Neutrophil (primary cell): ENCODE measurements around the gene PLXNA1.

ENCODE experiments used
- H3K27ac ChIP-seq: fragments of 200-600 bp; sonication (generic); 2 replicates; pipeline ENCODE4 v1.5.1; 2016; ENCODE audit warnings: mild to moderate bottlenecking, moderate library complexity
- H3K27me3 ChIP-seq: fragments of 200-600 bp; sonication (generic); 2 replicates; pipeline ENCODE4 v1.6.0; 2016; ENCODE audit warnings: mild to moderate bottlenecking
- H3K36me3 ChIP-seq: fragments of 200-600 bp; sonication (generic); 2 replicates; pipeline ENCODE4 v1.5.1; 2017
- H3K4me1 ChIP-seq, 2 experiments: fragments of 200-600 bp in 1 of 2; sonication (generic) in 1 of 2; 1 replicate in 1 of 2; 2 replicates in 1 of 2; pipeline versions ENCODE4 v1.5.1 to v1.6.1; 2013 to 2016; ENCODE audit warnings: low read depth in 1 of 2, low read length in 1 of 2, mild to moderate bottlenecking in 1 of 2, moderate library complexity in 1 of 2; ENCODE audit not compliant: control insufficient read depth in 1 of 2, insufficient read depth in 1 of 2
- H3K4me3 ChIP-seq, 2 experiments: fragments of 200-600 bp in 1 of 2; sonication (generic) in 1 of 2; 1 replicate in 1 of 2; 2 replicates in 1 of 2; pipeline ENCODE4 v1.5.1; 2013 to 2016; ENCODE audit warnings: low read depth in 1 of 2, low read length in 1 of 2, mild to moderate bottlenecking in 1 of 2, moderate library complexity in 1 of 2
- H3K9me3 ChIP-seq: fragments of 200-600 bp; sonication (generic); 2 replicates; pipeline ENCODE4 v1.5.1; 2016
- CTCF ChIP-seq: fragments of 200-600 bp; sonication (generic); IDR thresholded peaks from 2 replicates; pipeline ENCODE4 v1.5.1; 2016; ENCODE audit warnings: antibody characterized with exemption

The PLXNA1 gene

GRCh38 chr3:127027811-127028548, 45.1 kb downstream of the PLXNA1 start:
- Histone ChIP-seq H3K27ac (no peak overlapping the region), H3K4me3 (no peak overlapping the region), H3K36me3 (no peaks in the 10 kb centered on the region), H3K27me3 (no peaks in the 10 kb centered on the region), H3K4me1 (no peaks in the 10 kb centered on the region), H3K9me3 (no peaks in the 10 kb centered on the region)
- no peak for TF ChIP-seq CTCF

GRCh38 chr3:127028781-127029657, 46.1 kb downstream of the PLXNA1 start:
- no peaks in the 10 kb centered on the region for H3K36me3 ChIP-seq
- TF ChIP-seq CTCF: no peak

GRCh38 chr3:127029658-127030507, 47.0 kb downstream of the PLXNA1 start:
- Histone ChIP-seq H3K27me3 (no peaks in the 10 kb centered on the region), H3K4me1 (no peaks in the 10 kb centered on the region), H3K4me3 (no peak overlapping the region), H3K9me3 (no peaks in the 10 kb centered on the region), H3K27ac (no peak overlapping the region), H3K36me3 (no peaks in the 10 kb centered on the region)
- no peak for TF ChIP-seq CTCF

More at GRCh38 chr3:127028781-127029657, 46.1 kb downstream of the PLXNA1 start:
- no peaks in the 10 kb centered on the region for H3K4me1 ChIP-seq
- H3K4me3 ChIP-seq: no peak overlapping the region
- H3K27me3 ChIP-seq: no peaks in the 10 kb centered on the region
- H3K27ac ChIP-seq: no peak overlapping the region
- no peaks in the 10 kb centered on the region for H3K9me3 ChIP-seq

GRCh38 chr3:127030508-127031412, 47.8 kb downstream of the PLXNA1 start:
- Histone ChIP-seq H3K27ac (no peak overlapping the region), H3K27me3 (no peaks in the 10 kb centered on the region), H3K4me3 (no peak overlapping the region), H3K9me3 (no peaks in the 10 kb centered on the region), H3K36me3 (no peaks in the 10 kb centered on the region), H3K4me1 (no peaks in the 10 kb centered on the region)
- TF ChIP-seq CTCF: no peak

- Histone ChIP-seq H3K4me3 (no peak overlapping the region), H3K27ac (no peak overlapping the region), H3K4me1 (no peaks in the 10 kb centered on the region), H3K36me3 (no peaks in the 10 kb centered on the region), H3K27me3 (no peaks in the 10 kb centered on the region), H3K9me3 (no peaks in the 10 kb centered on the region)
- no peak for TF ChIP-seq CTCF
Measured at GRCh38 chr3:127031413-127031810, 48.5 kb downstream of the PLXNA1 start.
